Keratinocyte (primary cell): ENCODE data around the gene SPATA19.
"Not testable (repeated sequence)": the region's sequence is repeated elsewhere in the genome, so short reads cannot be mapped to it uniquely, and the experiment has no call there.

Experiments
- CTCF ChIP-seq, 3 experiments: IDR thresholded peaks in 1 of 3; conservative IDR thresholded peaks in 1 of 3; optimal IDR thresholded peaks in 1 of 3; 2 replicates in 2 of 3; 3 replicates in 1 of 3; pipeline versions ENCODE3 to v1.5.1; 2011; ENCODE audit warnings: low read length in 3 of 3, mild to moderate bottlenecking in 3 of 3, moderate library complexity in 2 of 3, control low read depth in 1 of 3, inconsistent platforms in 1 of 3; ENCODE audit not compliant: insufficient read depth in 2 of 3; ENCODE audit errors: extremely low read depth in 1 of 3
- EZH2 ChIP-seq: IDR thresholded peaks from one replicate; pipeline ENCODE4 v1.6.1; 2012; ENCODE audit warnings: inconsistent platforms, mild to moderate bottlenecking, low read length, moderate library complexity

GRCh38 chr11:133854330-133854960 is 9.1 kb upstream of the SPATA19 start:
- TF ChIP-seq CTCF (optimal IDR thresholded peaks at IDR 0.05 in 1 of 3, IDR thresholded peaks at IDR 0.05 in 1 of 3, conservative IDR thresholded peaks at IDR 0.05 in 1 of 3; ENCODE audit: extremely low read depth in 1 of 3, insufficient read depth in 2 of 3, low read length in 3 of 3); EZH2: not testable (repeated sequence)
